GM21447 (cell line): ENCODE data around the gene MFF.

Experiments
- ATAC-seq: cut with Tn5 transposase; IDR thresholded peaks from one replicate; pipeline ENCODE4 v1.9.1; 2021; ENCODE audit not compliant: unreplicated experiment

The MFF gene, protein sequence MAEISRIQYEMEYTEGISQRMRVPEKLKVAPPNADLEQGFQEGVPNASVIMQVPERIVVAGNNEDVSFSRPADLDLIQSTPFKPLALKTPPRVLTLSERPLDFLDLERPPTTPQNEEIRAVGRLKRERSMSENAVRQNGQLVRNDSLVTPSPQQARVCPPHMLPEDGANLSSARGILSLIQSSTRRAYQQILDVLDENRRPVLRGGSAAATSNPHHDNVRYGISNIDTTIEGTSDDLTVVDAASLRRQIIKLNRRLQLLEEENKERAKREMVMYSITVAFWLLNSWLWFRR

DNA sequence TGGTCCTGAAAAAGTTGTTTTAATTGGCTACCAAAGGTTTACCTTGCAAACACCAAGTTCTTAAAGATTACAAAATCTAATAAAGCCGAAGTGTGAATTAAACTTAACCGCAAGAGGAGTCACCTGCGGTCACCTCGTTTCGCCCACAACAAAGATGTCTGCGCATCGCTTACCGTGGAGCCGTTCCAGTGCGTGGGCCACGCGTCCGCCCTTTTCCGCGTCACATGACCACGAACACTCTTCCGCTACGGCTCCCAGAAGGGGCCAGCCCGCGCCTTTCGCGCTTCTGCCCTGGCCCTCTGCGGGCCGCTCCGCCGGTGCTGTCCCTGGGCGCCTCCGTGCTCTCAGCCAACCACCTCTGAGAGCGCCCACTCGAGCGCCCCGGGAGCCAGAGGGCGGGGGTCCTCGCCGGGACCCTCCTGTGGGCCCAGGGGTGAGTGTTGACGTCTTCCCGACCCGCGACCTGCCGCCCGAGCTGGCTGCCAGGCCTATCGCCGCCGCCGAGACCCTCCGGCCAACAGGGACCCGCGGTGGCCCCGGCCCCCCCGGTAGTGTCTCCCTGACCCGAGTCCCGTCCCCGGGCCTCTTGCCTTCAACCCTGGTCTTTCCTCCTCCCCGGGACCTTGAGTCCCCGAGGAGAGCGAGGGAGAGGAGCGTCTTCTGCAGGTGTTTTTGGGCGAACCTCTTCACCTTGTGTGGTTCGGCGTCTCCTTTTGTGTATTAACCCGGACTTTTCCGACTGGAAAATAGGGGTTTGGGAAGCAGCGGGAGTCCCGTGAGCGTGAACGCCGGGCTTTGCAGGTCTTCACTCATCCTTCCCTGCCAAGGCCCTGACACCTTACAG is at the start of gene MFF:
Gene MFF (plus strand): TSS at position 257 of the 844 bp plus-strand sequence. CDS start 5,415 bp downstream, outside the sequence.
- peak; percentile 95 for ATAC-seq

GRCh38 chr2:227280895-227281294 is 44.2 kb upstream of the MFF start:
- ATAC-seq: no peak

DNA sequence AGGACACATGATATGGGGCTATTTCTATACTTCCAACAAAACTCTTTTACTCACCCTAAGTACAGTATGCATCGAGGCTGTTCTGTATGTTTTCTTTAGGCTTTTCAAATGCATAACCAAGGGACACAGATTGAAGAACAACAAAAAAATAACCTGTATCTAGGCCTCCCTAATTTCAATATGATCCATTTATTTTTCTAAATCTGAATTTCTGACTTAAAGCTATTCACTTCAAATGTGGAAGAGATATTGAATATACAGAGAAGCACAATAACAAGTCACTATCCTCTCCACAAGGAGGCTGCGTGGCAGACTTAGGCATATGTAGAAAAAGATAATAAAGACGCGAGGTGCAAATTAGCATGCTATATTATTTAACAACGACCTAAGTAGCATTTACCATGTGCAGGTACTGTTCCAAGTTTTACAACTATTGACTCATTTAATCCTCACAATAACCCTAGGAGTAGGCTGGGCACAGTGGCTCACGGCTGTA is 39.3 kb upstream of the MFF start:
- ATAC-seq: no peak

- ATAC-seq: no peak
Measured at GRCh38 chr2:227287771-227288170, 37.3 kb upstream of the MFF start.

DNA sequence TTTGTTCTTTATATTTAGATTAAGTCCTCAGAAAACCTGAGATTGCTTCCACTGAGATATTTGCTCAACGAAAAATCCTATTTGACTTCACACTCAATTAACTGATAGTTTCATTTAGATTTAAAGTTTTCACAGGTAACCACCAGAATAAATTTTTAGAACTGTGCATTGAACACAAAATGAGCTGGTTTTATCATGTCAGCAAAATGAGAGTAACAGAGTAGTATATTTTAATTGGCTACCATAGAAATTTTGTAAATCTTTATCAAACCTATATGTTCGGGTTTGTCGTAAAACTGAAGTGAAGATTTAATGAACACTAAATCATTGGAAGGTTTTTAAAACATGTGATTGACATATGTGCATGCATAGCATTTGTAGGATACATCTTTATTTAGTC is 32.7 kb upstream of the MFF start:
- ATAC-seq: no peak

- ATAC-seq: no peak
Measured at GRCh38 chr2:227293531-227293930, 31.5 kb upstream of the MFF start.

DNA sequence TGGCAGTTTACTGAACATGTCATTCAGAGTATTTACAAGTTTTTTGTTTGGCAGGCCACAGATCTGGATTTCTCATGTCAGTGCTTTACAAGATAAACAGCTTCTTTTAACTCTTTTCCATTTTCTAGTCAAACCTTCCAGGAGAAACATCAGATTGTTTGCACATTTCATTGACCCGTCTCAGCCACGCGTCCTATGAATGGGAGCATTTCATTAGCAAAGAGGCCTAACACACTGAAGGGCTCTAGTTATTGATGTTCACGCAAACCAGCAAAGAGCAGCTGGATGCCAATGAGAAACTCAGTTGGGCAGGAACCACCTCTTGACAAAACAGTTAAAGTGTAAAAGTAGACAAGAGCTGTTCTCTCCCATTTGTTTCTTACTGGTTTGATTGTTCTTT is 29.2 kb upstream of the MFF start:
- no peak for ATAC-seq

DNA sequence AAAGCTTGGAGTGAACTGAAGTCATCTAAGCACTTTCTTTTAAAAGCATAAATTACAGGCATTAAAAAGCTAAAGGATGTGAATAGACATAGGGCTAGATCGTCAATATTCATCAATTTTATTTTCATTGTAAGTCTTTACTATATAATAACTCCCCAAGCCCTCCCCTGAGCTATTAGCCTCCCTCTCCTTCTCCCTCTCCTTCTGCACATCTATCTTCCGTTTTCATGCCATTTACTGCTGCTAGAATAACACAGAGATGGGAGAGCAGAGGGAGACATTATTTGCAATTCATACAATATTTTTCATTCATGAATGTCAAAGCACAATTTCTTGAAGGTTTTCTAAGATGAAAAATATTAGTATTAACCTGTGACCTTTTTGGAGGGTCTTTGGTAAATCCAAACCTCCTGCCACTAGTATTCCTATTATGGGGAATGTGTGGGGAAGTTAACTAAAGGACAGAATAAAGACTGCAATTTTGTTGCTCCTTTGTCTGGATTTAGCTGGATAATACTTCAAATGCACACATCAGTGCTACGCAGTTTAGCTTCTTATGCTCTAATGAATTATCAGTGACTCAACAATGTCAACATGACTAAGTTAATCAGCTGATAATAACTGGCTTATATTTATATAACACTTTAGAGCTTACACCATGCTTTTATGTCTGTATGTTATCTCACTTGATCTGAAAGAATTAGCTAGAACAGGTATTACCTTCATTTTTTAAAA is 28.2 kb upstream of the MFF start:
- ATAC-seq: no peak

DNA sequence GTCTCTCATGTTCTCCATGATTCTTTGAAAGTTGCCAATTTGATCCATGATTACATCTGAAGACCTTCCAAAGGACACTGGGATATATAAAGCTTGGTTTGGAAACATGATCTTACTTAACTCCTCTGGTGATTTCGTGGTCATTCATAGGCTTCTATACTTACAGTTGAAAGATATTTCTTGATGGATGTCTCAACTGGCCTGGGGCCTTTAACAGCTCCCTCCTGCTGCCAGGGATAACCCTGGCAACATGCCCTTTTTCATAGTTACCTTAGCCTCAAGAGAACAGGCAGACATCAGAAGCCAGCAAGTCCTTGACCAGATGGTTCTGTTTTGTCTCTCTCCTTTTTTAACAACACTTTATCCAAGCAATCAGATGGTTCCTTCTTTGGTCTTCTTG is 23.5 kb upstream of the MFF start:
- no peak for ATAC-seq

- peak; percentile 76 for ATAC-seq
Measured at GRCh38 chr2:227308784-227309183, 16.3 kb upstream of the MFF start.

DNA sequence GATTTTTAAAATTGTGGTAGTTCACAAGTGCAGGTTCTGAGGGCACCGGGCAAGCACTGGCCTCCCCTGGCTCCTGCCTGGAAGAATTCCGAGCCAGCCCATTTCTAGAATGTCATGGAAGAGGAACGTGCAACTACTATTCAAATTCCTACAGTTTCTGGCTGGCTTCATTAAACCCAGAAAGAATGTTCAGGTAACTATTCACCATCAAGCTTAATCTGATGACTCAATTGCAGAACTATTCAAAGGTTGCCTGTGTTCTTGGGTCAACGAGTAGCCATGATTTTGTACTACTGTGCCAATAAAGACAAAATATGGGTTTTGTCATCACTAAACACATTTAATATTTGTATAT is 14.3 kb upstream of the MFF start:
- no peak for ATAC-seq

GRCh38 chr2:227311861-227312506 is 13.1 kb upstream of the MFF start:
- ATAC-seq: no peak

DNA sequence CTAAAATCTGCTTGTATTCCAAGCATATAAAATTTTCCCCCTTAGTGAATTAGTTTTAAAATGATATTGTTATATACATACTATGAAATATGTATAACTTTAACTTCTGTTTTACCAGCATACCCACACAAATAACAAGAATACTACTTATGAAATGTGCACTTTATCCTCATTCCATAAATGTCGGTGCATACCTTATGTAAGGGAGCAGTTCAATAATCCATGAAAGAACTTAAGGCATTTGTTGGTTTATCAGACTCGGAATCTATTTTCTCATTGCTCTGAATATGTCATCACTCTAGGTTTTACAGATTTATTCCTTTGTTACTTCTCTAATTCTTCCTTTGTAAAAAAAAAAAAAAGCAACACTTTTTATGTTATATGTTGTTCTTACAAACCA is 12.5 kb upstream of the MFF start:
- no peak for ATAC-seq

GRCh38 chr2:227313310-227313709 is 11.7 kb upstream of the MFF start:
- ATAC-seq: no peak

GRCh38 chr2:227317834-227318233 is 7.2 kb upstream of the MFF start:
- ATAC-seq: no peak

DNA sequence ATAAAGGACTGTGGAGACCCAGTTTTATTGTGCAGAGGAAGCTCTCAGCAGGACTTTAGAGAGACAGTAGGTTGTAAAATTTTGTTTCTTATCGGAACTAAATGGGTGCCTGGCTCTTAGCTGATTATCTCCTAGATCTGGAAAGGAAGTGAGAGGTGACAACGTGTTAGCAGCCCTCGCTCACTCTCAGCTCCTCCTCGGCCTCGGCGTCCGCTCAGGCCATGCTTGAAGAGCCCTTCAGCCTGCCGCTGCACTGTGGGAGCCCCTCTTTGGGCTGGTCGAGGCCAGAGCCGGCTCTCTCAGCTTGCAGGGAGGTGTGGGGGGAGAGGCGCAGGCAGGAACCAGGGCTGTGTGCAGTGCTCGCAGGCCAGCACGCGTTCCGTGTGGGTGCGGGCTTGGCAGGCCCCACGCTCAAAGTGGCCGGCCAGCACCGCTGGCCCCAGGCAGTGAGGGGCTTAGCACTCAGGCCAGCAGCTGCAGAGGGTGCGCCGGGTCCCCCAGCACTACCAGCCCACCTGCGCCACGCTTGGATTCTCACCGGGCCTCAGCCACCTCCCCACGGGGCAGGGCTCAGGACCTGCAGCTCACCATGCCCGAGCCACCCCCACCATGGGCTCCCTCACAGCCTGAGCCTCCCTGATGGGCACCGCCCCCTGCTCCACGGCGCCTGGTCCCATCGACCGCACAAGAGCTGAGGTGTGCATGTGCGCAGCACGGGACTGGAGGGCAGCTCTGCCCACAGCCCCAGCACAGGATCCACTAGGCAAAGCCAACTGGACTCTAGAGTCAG is 4.6 kb upstream of the MFF start:
- no peak for ATAC-seq

DNA sequence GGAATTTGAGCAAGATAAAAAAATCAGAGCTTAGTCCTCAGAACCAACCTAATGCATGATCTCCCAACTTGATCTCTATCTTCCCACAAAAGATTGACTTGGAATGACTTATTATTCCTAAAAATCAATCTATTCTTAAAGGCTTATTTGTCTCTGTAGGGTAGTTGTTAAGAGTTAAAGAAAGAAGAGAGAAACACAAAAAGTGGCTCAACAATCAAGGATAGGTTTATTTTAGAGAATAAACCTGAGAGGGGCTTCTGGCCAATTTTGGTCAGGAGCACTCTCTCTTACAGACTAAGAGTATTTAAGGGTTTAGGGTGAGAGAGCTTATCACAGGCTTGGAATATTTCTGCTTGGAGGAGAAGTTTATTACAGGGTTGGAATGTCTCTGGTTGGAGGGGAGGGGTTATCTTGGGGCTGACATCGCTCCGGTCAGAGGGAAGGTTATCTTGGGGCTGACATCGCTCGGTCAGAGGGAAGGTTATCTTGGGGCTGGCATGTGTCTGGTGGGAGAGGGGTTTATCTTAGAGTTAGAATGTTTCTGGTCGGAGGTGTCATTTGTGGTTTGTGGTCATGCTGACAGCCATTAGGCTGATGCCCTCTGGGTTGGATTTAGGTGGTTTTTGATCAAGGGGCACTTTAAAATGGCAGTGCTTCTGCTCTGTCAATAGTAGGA is 2.4 kb upstream of the MFF start:
- no peak for ATAC-seq

GRCh38 chr2:227323818-227324217 is 1.2 kb upstream of the MFF start:
- no peak for ATAC-seq

GRCh38 chr2:227324642-227324994 is 433 bp upstream of the MFF start:
- ATAC-seq: peak; percentile 12

DNA sequence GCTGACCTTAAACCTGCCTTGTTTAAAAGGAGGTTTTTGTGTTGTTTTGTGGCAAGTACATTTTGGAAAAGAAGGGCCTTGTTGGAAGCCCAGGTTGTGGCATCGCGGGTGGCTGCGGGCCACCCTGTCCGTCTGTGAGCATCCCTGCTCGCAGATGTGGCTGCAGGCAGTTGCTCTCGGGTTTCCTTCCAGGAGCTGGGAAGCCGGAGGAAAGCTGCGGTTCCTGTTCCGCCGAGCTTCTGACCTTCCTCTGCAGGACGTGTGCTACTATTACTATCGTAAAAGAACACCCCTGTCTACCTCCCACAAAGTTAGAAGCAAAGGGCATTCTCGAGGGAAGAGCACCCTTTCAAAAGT is 766 bp downstream of the MFF start:
- peak; percentile 8 for ATAC-seq
